ENCODE results near the gene TRPC1.

DNA sequence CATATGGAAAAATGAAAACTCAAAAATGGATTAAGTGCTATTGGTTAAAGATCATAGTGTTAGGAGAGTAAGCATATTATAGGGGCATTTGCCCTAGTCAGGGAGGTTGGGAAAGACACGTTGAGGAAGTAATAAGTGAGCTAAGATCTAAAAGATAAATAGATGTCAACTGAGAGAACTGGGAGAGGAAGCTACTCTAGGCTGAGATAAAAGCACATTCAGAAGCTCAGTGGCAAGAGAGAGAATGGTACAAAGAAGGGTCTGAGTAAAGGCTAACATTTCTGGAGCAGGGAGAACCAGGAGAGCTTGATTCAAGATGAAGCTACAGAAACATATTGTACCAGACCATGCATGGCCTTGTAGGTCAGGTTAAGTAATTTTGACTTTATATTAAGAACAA, 63.9 kb downstream of the TRPC1 start:
- TF ChIP-seq, protein P1, sequence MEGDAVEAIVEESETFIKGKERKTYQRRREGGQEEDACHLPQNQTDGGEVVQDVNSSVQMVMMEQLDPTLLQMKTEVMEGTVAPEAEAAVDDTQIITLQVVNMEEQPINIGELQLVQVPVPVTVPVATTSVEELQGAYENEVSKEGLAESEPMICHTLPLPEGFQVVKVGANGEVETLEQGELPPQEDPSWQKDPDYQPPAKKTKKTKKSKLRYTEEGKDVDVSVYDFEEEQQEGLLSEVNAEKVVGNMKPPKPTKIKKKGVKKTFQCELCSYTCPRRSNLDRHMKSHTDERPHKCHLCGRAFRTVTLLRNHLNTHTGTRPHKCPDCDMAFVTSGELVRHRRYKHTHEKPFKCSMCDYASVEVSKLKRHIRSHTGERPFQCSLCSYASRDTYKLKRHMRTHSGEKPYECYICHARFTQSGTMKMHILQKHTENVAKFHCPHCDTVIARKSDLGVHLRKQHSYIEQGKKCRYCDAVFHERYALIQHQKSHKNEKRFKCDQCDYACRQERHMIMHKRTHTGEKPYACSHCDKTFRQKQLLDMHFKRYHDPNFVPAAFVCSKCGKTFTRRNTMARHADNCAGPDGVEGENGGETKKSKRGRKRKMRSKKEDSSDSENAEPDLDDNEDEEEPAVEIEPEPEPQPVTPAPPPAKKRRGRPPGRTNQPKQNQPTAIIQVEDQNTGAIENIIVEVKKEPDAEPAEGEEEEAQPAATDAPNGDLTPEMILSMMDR (IDR thresholded peaks at IDR 0.05): no peak
- TF ChIP-seq RNF2 (IDR thresholded peaks at IDR 0.05; ENCODE audit: borderline replicate concordance, low read depth) (no peak), RAD21 (conservative IDR thresholded peaks at IDR 0.05 in 1 of 2, IDR thresholded peaks at IDR 0.05 in 1 of 2) (no peak), RARB (CRISPR knock-in tag; IDR thresholded peaks at IDR 0.05) (no peak), POLR2A (IDR thresholded peaks at IDR 0.05; ENCODE audit: low read length) (no peak), ZC3H11A (IDR thresholded peaks at IDR 0.05) (no peak), GATA3 (IDR thresholded peaks at IDR 0.05; ENCODE audit: borderline replicate concordance) (no peak), POLR2AphosphoS2 (conservative IDR thresholded peaks at IDR 0.05; ENCODE audit: low read length) (no peak), SMC3 (IDR thresholded peaks at IDR 0.05) (no peak)
- TF ChIP-seq, protein P2, sequence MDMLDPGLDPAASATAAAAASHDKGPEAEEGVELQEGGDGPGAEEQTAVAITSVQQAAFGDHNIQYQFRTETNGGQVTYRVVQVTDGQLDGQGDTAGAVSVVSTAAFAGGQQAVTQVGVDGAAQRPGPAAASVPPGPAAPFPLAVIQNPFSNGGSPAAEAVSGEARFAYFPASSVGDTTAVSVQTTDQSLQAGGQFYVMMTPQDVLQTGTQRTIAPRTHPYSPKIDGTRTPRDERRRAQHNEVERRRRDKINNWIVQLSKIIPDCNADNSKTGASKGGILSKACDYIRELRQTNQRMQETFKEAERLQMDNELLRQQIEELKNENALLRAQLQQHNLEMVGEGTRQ (IDR thresholded peaks at IDR 0.05): no peak

Data from A549 (cell line).